HCT116 (cell line): ENCODE results near the gene NINJ1. TPM values are rescaled to one million over a fixed set of nuclear protein-coding genes. Genes with fewer than 3 reads are reported as not detected.

ENCODE experiments used
- ATAC-seq: fragments of 200-7000 bp; cut with Tn5 transposase; 2 replicates; pipeline ENCODE4 v1.9.1; 2020; ENCODE audit warnings: mild to moderate bottlenecking, moderate library complexity
- BruUV-seq: library from RNA; stranded (reverse); fragments of 400-500 nt; replicated peaks from 2 replicates; lab custom pipeline; 2021; lab: Mats Ljungman, UMichigan
- CTCF ChIA-PET: fragments of 300-600 bp; sonication (Branson Sonifier 250); formaldehyde crosslinking; loops from one replicate; lab custom pipeline; 2021; ENCODE audit warnings: antibody characterized with exemption; lab: Charles Lee
- POLR2A ChIA-PET: fragments of 300-600, 350-600 bp; sonication (Branson Sonifier 250); formaldehyde crosslinking; loops from one replicate; lab custom pipeline; 2021; ENCODE audit warnings: antibody characterized with exemption; lab: Charles Lee
- RAD21 ChIA-PET, 2 experiments: fragments of 300-600 bp; sonication (Branson Sonifier 250); formaldehyde crosslinking; loops; one replicate each; lab custom pipeline; 2023; ENCODE audit warnings: low total read pairs in 2 of 2; ENCODE audit not compliant: uncharacterized antibody in 2 of 2, unreplicated experiment in 2 of 2, low non-redundant PET in 1 of 2; lab: Charles Lee
- DNase-seq: peaks from one replicate; pipeline ENCODE4 v3.0.0-alpha.2; 2010; ENCODE audit warnings: low read depth, low spot score
- H2AFZ ChIP-seq: fragments of 200-600 bp; shearing (Covaris generic), sonication (generic); 2 replicates; pipeline ENCODE4 v1.6.1; 2017; ENCODE audit warnings: low read depth, mixed run types, mixed read lengths, antibody characterized with exemption, low read length; ENCODE audit not compliant: poor library complexity, severe bottlenecking
- H3K27ac ChIP-seq: 2 replicates; pipeline ENCODE4 v1.5.1; 2012; ENCODE audit warnings: low read depth, low read length
- H3K27me3 ChIP-seq: fragments of 200-600 bp; sonication (generic); 2 replicates; pipeline ENCODE4 v1.6.1; 2016; ENCODE audit warnings: mixed run types, low read length, mixed read lengths; ENCODE audit not compliant: insufficient read depth
- H3K36me3 ChIP-seq, 2 experiments: fragments of 200-500 bp in 1 of 2; fragments of 200-600 bp in 1 of 2; sonication (Bioruptor generic) in 1 of 2; sonication (generic) in 1 of 2; 2 replicates each; pipeline versions ENCODE4 v1.5.1 to v1.6.1; 2014 to 2016; ENCODE audit warnings: low read length in 2 of 2, inconsistent platforms in 1 of 2, mixed read lengths in 1 of 2, mixed run types in 1 of 2; ENCODE audit not compliant: insufficient read depth in 2 of 2, control insufficient read depth in 1 of 2
- H3K4me1 ChIP-seq, 2 experiments: fragments of 200-600 bp in 1 of 2; sonication (generic) in 1 of 2; 2 replicates each; pipeline versions ENCODE4 v1.5.1 to v1.6.1; 2012 to 2017; ENCODE audit warnings: low read length in 2 of 2, inconsistent platforms in 1 of 2, mild to moderate bottlenecking in 1 of 2, mixed read lengths in 1 of 2, mixed run types in 1 of 2, moderate library complexity in 1 of 2; ENCODE audit not compliant: insufficient read depth in 2 of 2, control insufficient read depth in 1 of 2
- H3K4me2 ChIP-seq: fragments of 200-600 bp; sonication (generic); 2 replicates; pipeline ENCODE4 v1.6.1; 2017; ENCODE audit warnings: mixed run types, low read length, mixed read lengths
- H3K4me3 ChIP-seq, 2 experiments: fragments of 200-600 bp in 1 of 2; sonication (generic) in 1 of 2; replicated peaks in 1 of 2; 2 replicates each; pipeline ENCODE4 v1.5.1; 2011 to 2016; ENCODE audit warnings: low read length in 2 of 2, control low read depth in 1 of 2, low read depth in 1 of 2, mild to moderate bottlenecking in 1 of 2, mixed read lengths in 1 of 2, mixed run types in 1 of 2
- H3K79me2 ChIP-seq: fragments of 200-600 bp; sonication (generic); 2 replicates; pipeline ENCODE4 v1.6.1; 2017; ENCODE audit warnings: mild to moderate bottlenecking, mixed run types, low read length, moderate library complexity, mixed read lengths; ENCODE audit not compliant: insufficient read depth
- H3K9ac ChIP-seq: fragments of 200-600 bp; sonication (generic); 2 replicates; pipeline ENCODE4 v1.6.1; 2016; ENCODE audit warnings: low read length, mixed read lengths
- H3K9me2 ChIP-seq: fragments of 200-600 bp; sonication (generic), shearing (Covaris generic); 2 replicates; pipeline ENCODE4 v1.6.1; 2017; ENCODE audit warnings: mixed run types, mild to moderate bottlenecking, moderate library complexity; ENCODE audit not compliant: insufficient read depth
- H3K9me3 ChIP-seq, 2 experiments: fragments of 200-500 bp in 1 of 2; fragments of 200-600 bp in 1 of 2; sonication (Bioruptor generic) in 1 of 2; sonication (generic) in 1 of 2; 2 replicates each; pipeline ENCODE4 v1.6.1; 2014 to 2017; ENCODE audit warnings: low read length in 2 of 2, mixed read lengths in 2 of 2, inconsistent platforms in 1 of 2, low read depth in 1 of 2, mild to moderate bottlenecking in 1 of 2, mixed run types in 1 of 2, moderate library complexity in 1 of 2; ENCODE audit not compliant: control insufficient read depth in 1 of 2, insufficient read depth in 1 of 2
- H4K20me1 ChIP-seq: fragments of 200-600 bp; sonication (generic), shearing (Covaris generic); 2 replicates; pipeline ENCODE4 v1.6.1; 2017; ENCODE audit warnings: mixed run types, mild to moderate bottlenecking, moderate library complexity; ENCODE audit not compliant: insufficient read depth
- ATF3 ChIP-seq: IDR thresholded peaks from 2 replicates; pipeline ENCODE4 v1.6.1; 2012
- CBX3 ChIP-seq: IDR thresholded peaks from 2 replicates; pipeline ENCODE4 v1.6.1; 2012; ENCODE audit warnings: low read depth
- CEBPB ChIP-seq: IDR thresholded peaks from 2 replicates; pipeline ENCODE4 v1.6.1; 2012; ENCODE audit warnings: low read depth
- ELF1 ChIP-seq: IDR thresholded peaks from 2 replicates; pipeline ENCODE4 v1.6.1; 2012; ENCODE audit warnings: low read depth, borderline replicate concordance
- EZH2 ChIP-seq: fragments of 200-600 bp; sonication (generic); IDR thresholded peaks from 2 replicates; pipeline ENCODE4 v1.6.1; 2017; ENCODE audit warnings: antibody characterized with exemption, mixed run types
- FOSL1 ChIP-seq: IDR thresholded peaks from 2 replicates; pipeline ENCODE4 v1.6.1; 2012; ENCODE audit warnings: low read depth
- JUND ChIP-seq: IDR thresholded peaks from 2 replicates; pipeline ENCODE4 v1.6.1; 2012
- MAX ChIP-seq: IDR thresholded peaks from 2 replicates; pipeline ENCODE4 v1.6.1; 2012
- POLR2AphosphoS5 ChIP-seq: IDR thresholded peaks from 2 replicates; pipeline ENCODE4 v1.6.1; 2011; ENCODE audit warnings: mild to moderate bottlenecking, low read depth, low read length, moderate library complexity
- RAD21 ChIP-seq: IDR thresholded peaks from 2 replicates; pipeline ENCODE4 v1.6.1; 2012; ENCODE audit warnings: low read depth, mild to moderate bottlenecking
- SIN3A ChIP-seq: IDR thresholded peaks from 2 replicates; pipeline ENCODE4 v1.6.1; 2012; ENCODE audit warnings: low read depth
- SP1 ChIP-seq: IDR thresholded peaks from 2 replicates; pipeline ENCODE4 v1.6.1; 2012; ENCODE audit warnings: low read depth
- SRF ChIP-seq: IDR thresholded peaks from 2 replicates; pipeline ENCODE4 v1.6.1; 2012; ENCODE audit warnings: low read depth
- TCF7L2 ChIP-seq: IDR thresholded peaks from 2 replicates; pipeline ENCODE4 v1.7.0; 2011; ENCODE audit warnings: borderline replicate concordance, inconsistent platforms; ENCODE audit not compliant: insufficient read depth, insufficient read length; ENCODE audit errors: extremely low read depth
- ZBTB33 ChIP-seq: IDR thresholded peaks from 2 replicates; pipeline ENCODE4 v1.6.1; 2011; ENCODE audit warnings: mild to moderate bottlenecking, low read length, moderate library complexity; ENCODE audit not compliant: insufficient replicate concordance; ENCODE audit errors: extremely low read depth
- ZFX ChIP-seq: fragments of 450-650 bp; IDR thresholded peaks from 2 replicates; pipeline ENCODE4 v1.6.1; 2017
- ZNF274 ChIP-seq: fragments of 200-500 bp; sonication (Bioruptor generic); IDR thresholded peaks from 2 replicates; pipeline ENCODE4 v1.6.1; 2014; ENCODE audit warnings: mild to moderate bottlenecking, low read depth, low read length, inconsistent platforms
- intact Hi-C: fragments of 100-400 bp; cut with micrococcal nuclease; formaldehyde crosslinking; loops from 2 replicates; pipeline ENCODE4 v1.10.0; 2022
- total RNA-seq: library from RNA; stranded (reverse); gene quantifications from one replicate; pipeline ENCODE4 v1.2.1, GENCODE V29; 2021; ENCODE audit not compliant: unreplicated experiment
- TF ChIP-seq, protein P1 (sequence below): IDR thresholded peaks from 2 replicates; pipeline ENCODE4 v1.6.1; 2012; ENCODE audit warnings: low read depth

NINJ1 gene
- total RNA-seq, 1 experiment from 2014 or later: 34.4 TPM

- ChIA-PET RAD21 (interaction anchor here in 1 of 2 experiments (1.2 kb wide), 1 partner anchor 11 kb away, joined by 3 read pairs; no protein-coding TSS in a partner anchor), CTCF (interaction anchor here (1.0 to 3.1 kb wide), 6 partner anchors 11 to 186 kb away, joined by 3 to 35 read pairs (median 4); partner anchors contain the start of gene NINJ1), POLR2A (interaction anchor here (0.9 to 2.1 kb wide), 5 partner anchors 12 to 37 kb away, joined by 3 to 7 read pairs (median 5); partner anchors contain the start of genes CARD19 and NINJ1)
- Histone ChIP-seq H3K4me1 (peaks cover 13 to 21% of the 10 kb centered on the region in 2 experiments), H4K20me1 (no peaks in the 10 kb centered on the region), H3K4me2 (peak overlapping the region; percentile 59), H2AFZ (no peak overlapping the region), H3K36me3 (no peaks in the 10 kb centered on the region; a peak in 1 of 4 replicates), H3K9me2 (no peaks in the 10 kb centered on the region), H3K27me3 (no peaks in the 10 kb centered on the region), H3K9ac (peak overlapping the region; percentile 37; the same call in 1 of the 2 replicates), H3K79me2 (no peaks in the 10 kb centered on the region), H3K9me3 (no peaks in the 10 kb centered on the region), H3K27ac (peak overlapping the region; percentile 82), H3K4me3 (no peak overlapping the region)
- TF ChIP-seq POLR2AphosphoS5: no peak
- TF ChIP-seq MAX: no peak
- TF ChIP-seq EZH2: no peak
- TF ChIP-seq SP1: no peak
- TF ChIP-seq ZNF274: no peak
- TF ChIP-seq ZFX: no peak
- TF ChIP-seq, protein P1, sequence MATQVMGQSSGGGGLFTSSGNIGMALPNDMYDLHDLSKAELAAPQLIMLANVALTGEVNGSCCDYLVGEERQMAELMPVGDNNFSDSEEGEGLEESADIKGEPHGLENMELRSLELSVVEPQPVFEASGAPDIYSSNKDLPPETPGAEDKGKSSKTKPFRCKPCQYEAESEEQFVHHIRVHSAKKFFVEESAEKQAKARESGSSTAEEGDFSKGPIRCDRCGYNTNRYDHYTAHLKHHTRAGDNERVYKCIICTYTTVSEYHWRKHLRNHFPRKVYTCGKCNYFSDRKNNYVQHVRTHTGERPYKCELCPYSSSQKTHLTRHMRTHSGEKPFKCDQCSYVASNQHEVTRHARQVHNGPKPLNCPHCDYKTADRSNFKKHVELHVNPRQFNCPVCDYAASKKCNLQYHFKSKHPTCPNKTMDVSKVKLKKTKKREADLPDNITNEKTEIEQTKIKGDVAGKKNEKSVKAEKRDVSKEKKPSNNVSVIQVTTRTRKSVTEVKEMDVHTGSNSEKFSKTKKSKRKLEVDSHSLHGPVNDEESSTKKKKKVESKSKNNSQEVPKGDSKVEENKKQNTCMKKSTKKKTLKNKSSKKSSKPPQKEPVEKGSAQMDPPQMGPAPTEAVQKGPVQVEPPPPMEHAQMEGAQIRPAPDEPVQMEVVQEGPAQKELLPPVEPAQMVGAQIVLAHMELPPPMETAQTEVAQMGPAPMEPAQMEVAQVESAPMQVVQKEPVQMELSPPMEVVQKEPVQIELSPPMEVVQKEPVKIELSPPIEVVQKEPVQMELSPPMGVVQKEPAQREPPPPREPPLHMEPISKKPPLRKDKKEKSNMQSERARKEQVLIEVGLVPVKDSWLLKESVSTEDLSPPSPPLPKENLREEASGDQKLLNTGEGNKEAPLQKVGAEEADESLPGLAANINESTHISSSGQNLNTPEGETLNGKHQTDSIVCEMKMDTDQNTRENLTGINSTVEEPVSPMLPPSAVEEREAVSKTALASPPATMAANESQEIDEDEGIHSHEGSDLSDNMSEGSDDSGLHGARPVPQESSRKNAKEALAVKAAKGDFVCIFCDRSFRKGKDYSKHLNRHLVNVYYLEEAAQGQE: no peak
- TF ChIP-seq ELF1: no peak
- no peak for TF ChIP-seq SRF
- no peak for TF ChIP-seq ATF3
- no peak for TF ChIP-seq CBX3
- TF ChIP-seq RAD21: no peak
- no peak for TF ChIP-seq CEBPB
- no peak for TF ChIP-seq ZBTB33
- no peak for TF ChIP-seq FOSL1
- no peak for TF ChIP-seq TCF7L2
- no peak for TF ChIP-seq JUND
- TF ChIP-seq SIN3A: no peak
- BruUV-seq: no TSS peak
- intact Hi-C loops: no loop called here
- ATAC-seq (no peak), DNase-seq (no peak)
Measured at GRCh38 chr9:93119703-93119952, 14.4 kb downstream of the NINJ1 start.
